K562 (cell line): Measurements from ENCODE around the gene RNF213. TPM values are rescaled to one million over a fixed set of nuclear protein-coding genes. Genes with fewer than 3 reads are reported as not detected.
A peak's percentile ranks its signal among the peaks of the same experiment; 100 is the strongest.

Experiments
- ATF4 ChIP-seq: fragments of 450-650 bp; formaldehyde crosslinking; IDR thresholded peaks from 2 replicates; pipeline ENCODE4 v1.4.0; 2022; ENCODE audit warnings: mild to moderate bottlenecking, moderate library complexity
- BDP1 ChIP-seq: IDR thresholded peaks from 3 replicates; pipeline ENCODE4 v1.6.1; 2011; ENCODE audit not compliant: insufficient read length, insufficient read depth
- CREB3 ChIP-seq: fragments of 450-650 bp; conservative IDR thresholded peaks from 2 replicates; pipeline ENCODE4 v1.6.1; 2016; ENCODE audit warnings: missing genetic modification characterization, low read depth, mild to moderate bottlenecking, missing compliant biosample characterization, moderate library complexity
- CTCF ChIP-seq, 3 experiments: IDR thresholded peaks in 2 of 3; conservative IDR thresholded peaks in 1 of 3; 2 replicates each; pipeline ENCODE4 v1.5.1; 2011 to 2012; ENCODE audit warnings: low read length in 3 of 3, mild to moderate bottlenecking in 3 of 3, control low read depth in 2 of 3, improper control_type of control experiment in 1 of 3, inconsistent platforms in 1 of 3, low read depth in 1 of 3, mixed read lengths in 1 of 3, moderate library complexity in 1 of 3; ENCODE audit not compliant: insufficient read depth in 2 of 3
- FOXK1 ChIP-seq: sonication (generic); formaldehyde crosslinking; IDR thresholded peaks from 2 replicates; pipeline ENCODE4 v1.8.0; 2022; ENCODE audit warnings: missing genetic modification reagents, mild to moderate bottlenecking, borderline replicate concordance
- ILF3 ChIP-seq: fragments of 450-650 bp; IDR thresholded peaks from 2 replicates; pipeline ENCODE4 v1.6.1; 2018; ENCODE audit warnings: antibody characterized with exemption, mild to moderate bottlenecking, moderate library complexity, borderline replicate concordance
- IRF1 ChIP-seq: sonication (generic); formaldehyde crosslinking; IDR thresholded peaks from 2 replicates; pipeline ENCODE4 v1.8.0; 2022; ENCODE audit warnings: missing genetic modification reagents, mild to moderate bottlenecking, borderline replicate concordance
- KAT2B ChIP-seq: IDR thresholded peaks from one replicate; pipeline ENCODE4 v1.6.1; 2012; ENCODE audit warnings: low read depth, mild to moderate bottlenecking, control low read depth, inconsistent platforms, low read length, moderate library complexity
- NELFE ChIP-seq: IDR thresholded peaks from 2 replicates; pipeline ENCODE4 v1.6.1; 2011; ENCODE audit warnings: mild to moderate bottlenecking; ENCODE audit not compliant: insufficient read depth, insufficient read length
- RBFOX2 ChIP-seq: fragments of 200-400 bp; formaldehyde crosslinking; IDR thresholded peaks from 2 replicates; pipeline ENCODE4 v1.6.1; 2017; ENCODE audit warnings: low read depth, mild to moderate bottlenecking, low read length, moderate library complexity
- SAFB ChIP-seq: fragments of 200-400 bp; formaldehyde crosslinking; IDR thresholded peaks from 2 replicates; pipeline ENCODE4 v1.6.1; 2017; ENCODE audit warnings: low read depth, low read length, borderline replicate concordance
- UBTF ChIP-seq, 2 experiments: IDR thresholded peaks; 2 replicates each; pipeline ENCODE4 v1.6.1; 2012; ENCODE audit warnings: improper control_type of control experiment in 2 of 2, low read depth in 2 of 2, low read length in 2 of 2, borderline replicate concordance in 1 of 2
- ZNF311 ChIP-seq: fragments of 250-450 bp; sonication (Bioruptor Pico); IDR thresholded peaks from 2 replicates; pipeline ENCODE4 v1.4.0; 2020; ENCODE audit warnings: mild to moderate bottlenecking, moderate library complexity
- ZNF592 ChIP-seq: fragments of 450-650 bp; IDR thresholded peaks from 2 replicates; pipeline ENCODE4 v1.6.1; 2017; ENCODE audit warnings: antibody characterized with exemption, mild to moderate bottlenecking
- ZNF76 ChIP-seq: fragments of 250-450 bp; sonication (Bioruptor Pico); IDR thresholded peaks from 2 replicates; pipeline ENCODE4 v1.4.0; 2020; ENCODE audit warnings: mild to moderate bottlenecking, moderate library complexity, borderline replicate concordance
- polyA plus RNA-seq, 8 experiments: library from polyadenylated mRNA; depleted of rRNA in 4 of 8; stranded (reverse) in 5 of 8; unstranded in 3 of 8; fragments of >200 nt; fragmentation: Nextera tagmentation in 2 of 8; fragmentation: Illumina TruSeq in 1 of 8; extraction: Ambion mirVana in 2 of 8; extraction: Trizol in 1 of 8; gene quantifications; 2 replicates each; pipeline versions ENCODE4 v1.2.1 to v1.2.3, GENCODE V29; 2011 to 2014; ENCODE audit warnings: inconsistent platforms in 1 of 8, missing spikeins in 1 of 8
- total RNA-seq, 7 experiments: library from RNA; depleted of rRNA in 6 of 7; stranded (reverse); fragments of >200 nt in 6 of 7; fragmentation: Illumina TruSeq in 2 of 7; extraction: Trizol in 2 of 7; gene quantifications; 2 replicates each; pipeline versions ENCODE4 v1.2.1 to v1.2.3, GENCODE V29; 2011 to 2021; ENCODE audit warnings: low replicate concordance in 1 of 7

RNF213 gene
- total and polyA plus RNA-seq, 9 of the 15 experiments (the other 6 are each of a cell fraction or from before 2014, with no cell fraction given) = 5.3 to 33.6 (median 17.9) TPM

- TF ChIP-seq FOXK1 (CRISPR knock-in tag) (no peak), ILF3 (peak; percentile 81; the same call in 1 of the 2 replicates), NELFE (no peak), RBFOX2 (peak; percentile 86), IRF1 (no peak), CTCF (IDR thresholded peaks at IDR 0.05 in 2 of 3, conservative IDR thresholded peaks at IDR 0.05 in 1 of 3; ENCODE audit: insufficient read depth in 2 of 3, low read depth in 1 of 3, low read length in 3 of 3) (0 out of 6 replicates have a peak, but pooled peaks of 1 of the 3 experiments have one; percentile 13), UBTF (IDR thresholded peaks at IDR 0.05; ENCODE audit: borderline replicate concordance in 1 of 2, low read depth in 2 of 2, low read length in 2 of 2) (peak in 1 of 2 experiments; percentile 65; a peak in 1 of 4 replicates), ZNF311 (CRISPR knock-in tag) (no peak), ZNF76 (CRISPR knock-in tag) (0 out of 2 replicates have a peak, but pooled peaks have one; percentile 19), CREB3 (tag) (0 out of 2 replicates have a peak, but pooled peaks have one; percentile 32), KAT2B (no peak), BDP1 (no peak), ATF4 (CRISPR knock-in tag) (no peak), SAFB (peak; percentile 48; the same call in 1 of the 2 replicates), ZNF592 (peak; percentile 88)
Observed at GRCh38 chr17:80260069-80260535, 550 bp upstream of the RNF213 start (continued).
